CD4-positive, alpha-beta memory T cell (primary cell): Measurements from ENCODE around the gene KIF2A. TPM values are rescaled to one million over a fixed set of nuclear protein-coding genes. Genes with fewer than 3 reads are reported as not detected.

Source experiments
- CTCF ChIA-PET: fragments of 350-600 bp; sonication (Branson Sonifier 250); formaldehyde crosslinking; loops from one replicate; lab custom pipeline; 2021; ENCODE audit warnings: inconsistent platforms; ENCODE audit not compliant: partially characterized antibody; lab: Charles Lee
- POLR2A ChIA-PET: fragments of 350-600 bp; sonication (Branson Sonifier 250); formaldehyde crosslinking; loops from one replicate; lab custom pipeline; 2021; ENCODE audit not compliant: partially characterized antibody; lab: Charles Lee
- DNase-seq, 5 donors: peaks; one replicate each; pipeline versions ENCODE4 v3.0.0 to v3.0.0-alpha.2; 2020 to 2022; ENCODE audit warnings: mixed read lengths in 1 of 5
- H3K27ac ChIP-seq: one replicate; pipeline ENCODE4 v1.7.0; 2013; ENCODE audit warnings: low read depth, low read length
- H3K27me3 ChIP-seq: 2 replicates; pipeline ENCODE4 v1.7.0; 2013; ENCODE audit warnings: mild to moderate bottlenecking, low read length, moderate library complexity; ENCODE audit not compliant: insufficient read depth
- H3K36me3 ChIP-seq: 2 replicates; pipeline ENCODE4 v1.7.0; 2013; ENCODE audit warnings: mild to moderate bottlenecking, low read length, moderate library complexity; ENCODE audit not compliant: insufficient read depth
- H3K4me1 ChIP-seq: 2 replicates; pipeline ENCODE4 v1.7.0; 2013; ENCODE audit warnings: mild to moderate bottlenecking, low read length, moderate library complexity; ENCODE audit not compliant: insufficient read depth
- H3K4me3 ChIP-seq, 2 donors: one replicate each; pipeline ENCODE4 v1.7.0; 2013; ENCODE audit warnings: low read length in 2 of 2, mild to moderate bottlenecking in 1 of 2
- H3K9me3 ChIP-seq, 2 donors: one replicate each; pipeline ENCODE4 v1.7.0; 2013; ENCODE audit warnings: low read length in 2 of 2, control low read depth in 1 of 2; ENCODE audit not compliant: control insufficient read depth in 1 of 2
- H3K27ac Mint-ChIP-seq, 7 donors: one replicate each; pipeline ENCODE4 v1.8.0; 2020 to 2021; ENCODE audit warnings: mixed read lengths in 7 of 7, mild to moderate bottlenecking in 6 of 7, inconsistent platforms in 3 of 7, moderate library complexity in 3 of 7
- H3K27me3 Mint-ChIP-seq, 2 donors: one replicate each; pipeline ENCODE4 v1.8.0; 2020 to 2021; ENCODE audit warnings: mixed read lengths in 2 of 2
- H3K36me3 Mint-ChIP-seq, 2 donors: one replicate each; pipeline ENCODE4 v1.8.0; 2020 to 2021; ENCODE audit warnings: mixed read lengths in 2 of 2, inconsistent platforms in 1 of 2, mild to moderate bottlenecking in 1 of 2
- H3K4me1 Mint-ChIP-seq, 4 donors: one replicate each; pipeline ENCODE4 v1.8.0; 2020 to 2021; ENCODE audit warnings: mixed read lengths in 4 of 4, mild to moderate bottlenecking in 1 of 4
- H3K4me3 Mint-ChIP-seq, 8 donors: one replicate each; pipeline ENCODE4 v1.8.0; 2020 to 2021; ENCODE audit warnings: mixed read lengths in 8 of 8, mild to moderate bottlenecking in 7 of 8, moderate library complexity in 6 of 8, inconsistent platforms in 3 of 8
- H3K9me3 Mint-ChIP-seq, 8 donors: one replicate each; pipeline ENCODE4 v1.8.0; 2020 to 2021; ENCODE audit warnings: mixed read lengths in 8 of 8, mild to moderate bottlenecking in 5 of 8, inconsistent platforms in 3 of 8, moderate library complexity in 1 of 8
- intact Hi-C: fragments of 100-400 bp; cut with micrococcal nuclease; formaldehyde crosslinking; loops from one replicate; pipeline ENCODE4 v1.15.1; 2023
- polyA plus RNA-seq, 2 donors: library from polyadenylated mRNA; unstranded; fragments of 300-500 nt; fragmentation: Illumina TruSeq; gene quantifications; one replicate each; pipeline ENCODE4 v1.2.3, GENCODE V29; 2021
- total RNA-seq, 2 experiments: library from RNA; stranded (reverse); gene quantifications; one replicate each; pipeline ENCODE4 v1.2.3, GENCODE V29; 2021

The KIF2A gene
- total and polyA plus RNA-seq, 4 experiments from 2014 or later = 133 to 158 (median 154) TPM

GRCh38 chr5:62298118-62298517 lies 7.9 kb upstream of the KIF2A start:
- Mint-ChIP-seq H3K4me1 (peaks cover 37 to 75% (median 55%) of the 10 kb centered on the region in 4 donors), H3K9me3 (peaks cover 0 to 4% (median under 1%) of the 10 kb centered on the region in 8 donors), H3K36me3 (peaks cover 1 to 3% of the 10 kb centered on the region in 2 donors), H3K27me3 (no peaks in the 10 kb centered on the region), H3K27ac (peak overlapping the region; percentile 35 to 75 (median 52)), H3K4me3 (peak overlapping the region in 4 of 8 donors; percentile 24 to 80 (median 74))
- ChIA-PET POLR2A (interaction anchor here (1.2 to 4.7 kb wide), 4 partner anchors 7 to 29 kb away, joined by 3 to 40 read pairs (median 18); partner anchors contain the start of gene KIF2A), CTCF (interaction anchor here (1.0 to 1.8 kb wide), 4 partner anchors 10 to 74 kb away, joined by 3 to 8 read pairs (median 6); no protein-coding TSS in a partner anchor)
- Histone ChIP-seq H3K4me3 (no peak overlapping the region), H3K9me3 (no peaks in the 10 kb centered on the region), H3K27ac (no peak overlapping the region), H3K36me3 (no peaks in the 10 kb centered on the region), H3K4me1 (peaks cover 53% of the 10 kb centered on the region), H3K27me3 (no peaks in the 10 kb centered on the region)
- intact Hi-C loops = no loop called here
- no peak for DNase-seq

GRCh38 chr5:62299101-62299500 lies 6.9 kb upstream of the KIF2A start:
- H3K9me3 Mint-ChIP-seq = peaks cover 0 to 3% (median 0%) of the 10 kb centered on the region in 8 donors
- H3K27me3 ChIP-seq = no peaks in the 10 kb centered on the region
- H3K9me3 ChIP-seq = no peaks in the 10 kb centered on the region
- H3K27ac ChIP-seq = peak overlapping the region; percentile 14
- H3K4me1 Mint-ChIP-seq = peaks cover 36 to 65% (median 50%) of the 10 kb centered on the region in 4 donors
- peak overlapping the region; percentile 89 to 96 (median 94) for H3K27ac Mint-ChIP-seq
- no peaks in the 10 kb centered on the region for H3K36me3 ChIP-seq
- intact Hi-C loops = no loop called here
- CTCF ChIA-PET = interaction anchor here (1.5 to 1.8 kb wide), 4 partner anchors 8 to 56 kb away, joined by 3 to 9 read pairs (median 6); no protein-coding TSS in a partner anchor
- no peaks in the 10 kb centered on the region for H3K36me3 Mint-ChIP-seq
- H3K4me3 Mint-ChIP-seq = peak overlapping the region in 7 of 8 donors; percentile 43 to 84 (median 75)
- DNase-seq = peak in 1 of 5 donors; percentile 40
- no peak overlapping the region for H3K4me3 ChIP-seq
- POLR2A ChIA-PET = interaction anchor here (1.0 to 4.7 kb wide), 2 partner anchors 9 to 114 kb away, joined by 3 to 27 read pairs; partner anchors contain the start of gene IPO11
- peaks cover 53% of the 10 kb centered on the region for H3K4me1 ChIP-seq
- no peaks in the 10 kb centered on the region for H3K27me3 Mint-ChIP-seq

GRCh38 chr5:62299600-62299999 lies 6.4 kb upstream of the KIF2A start:
- H3K36me3 ChIP-seq = no peaks in the 10 kb centered on the region
- no peak overlapping the region for H3K4me3 ChIP-seq
- H3K27ac ChIP-seq = peak overlapping the region; percentile 14
- Mint-ChIP-seq H3K9me3 (peaks cover 0 to 3% (median 0%) of the 10 kb centered on the region in 8 donors), H3K36me3 (no peaks in the 10 kb centered on the region), H3K27ac (peak overlapping the region; percentile 89 to 96 (median 94)), H3K27me3 (no peaks in the 10 kb centered on the region), H3K4me3 (peak overlapping the region in 7 of 8 donors; percentile 61 to 84 (median 76)), H3K4me1 (peaks cover 36 to 61% (median 47%) of the 10 kb centered on the region in 4 donors)
- intact Hi-C loops = no loop called here
- peak; percentile 61 to 79 (median 70) for DNase-seq
- H3K27me3 ChIP-seq = no peaks in the 10 kb centered on the region
- no peaks in the 10 kb centered on the region for H3K9me3 ChIP-seq
- CTCF ChIA-PET = interaction anchor here (1.1 to 1.8 kb wide), 5 partner anchors 8 to 75 kb away, joined by 3 to 9 read pairs (median 5); no protein-coding TSS in a partner anchor
- POLR2A ChIA-PET = interaction anchor here (1.0 to 4.7 kb wide), 2 partner anchors 9 to 113 kb away, joined by 3 to 27 read pairs; partner anchors contain the start of gene IPO11
- peaks cover 55% of the 10 kb centered on the region for H3K4me1 ChIP-seq

- DNase-seq = no peak
- no peaks in the 10 kb centered on the region for H3K27me3 ChIP-seq
- Mint-ChIP-seq H3K4me3 (peak overlapping the region; percentile 86 to 93 (median 88)), H3K27me3 (no peaks in the 10 kb centered on the region), H3K36me3 (peaks cover 15 to 28% of the 10 kb centered on the region in 2 donors), H3K4me1 (peaks cover 34 to 57% (median 45%) of the 10 kb centered on the region in 4 donors), H3K27ac (peak overlapping the region; percentile 97 to 99 (median 98)), H3K9me3 (no peaks in the 10 kb centered on the region)
- H3K4me1 ChIP-seq = peaks cover 48% of the 10 kb centered on the region
- ChIA-PET CTCF (interaction anchor here (0.6 to 1.6 kb wide), 12 partner anchors 9 to 98 kb away, joined by 3 to 25 read pairs (median 4); partner anchors contain the start of gene DIMT1), POLR2A (interaction anchor here (1.0 to 3.1 kb wide), 24 partner anchors 9 to 974 kb away, joined by 3 to 42 read pairs (median 6); partner anchors contain the start of genes DIMT1, IPO11 and ZSWIM6)
- H3K4me3 ChIP-seq = peak overlapping the region; percentile 73 to 82
- H3K36me3 ChIP-seq = no peaks in the 10 kb centered on the region
- intact Hi-C loops = loop anchor here (1.0 to 5.0 kb wide), 2 partner anchors 13 to 48 kb away; no protein-coding TSS in a partner anchor
- H3K27ac ChIP-seq = peak overlapping the region; percentile 76
- H3K9me3 ChIP-seq = no peaks in the 10 kb centered on the region
Observed at GRCh38 chr5:62305358-62305714, 670 bp upstream of the KIF2A start.

GRCh38 chr5:62306323-62306895 lies 403 bp downstream of the KIF2A start:
- peak overlapping the region; percentile 76 for H3K27ac ChIP-seq
- Mint-ChIP-seq H3K27me3 (no peaks in the 10 kb centered on the region), H3K4me1 (peaks cover 44 to 63% (median 53%) of the 10 kb centered on the region in 4 donors), H3K4me3 (peak overlapping the region; percentile 97 to 100 (median 99)), H3K9me3 (no peaks in the 10 kb centered on the region), H3K36me3 (peaks cover 22 to 39% of the 10 kb centered on the region in 2 donors), H3K27ac (peak overlapping the region; percentile 91 to 100 (median 99))
- peaks cover 53% of the 10 kb centered on the region for H3K4me1 ChIP-seq
- intact Hi-C loops = loop anchor here (1.0 to 5.0 kb wide), 8 partner anchors 16 to 974 kb away; partner anchors contain the start of genes DIMT1, IPO11 and ZSWIM6
- POLR2A ChIA-PET = interaction anchor here (0.9 to 3.1 kb wide), 25 partner anchors 8 to 975 kb away, joined by 3 to 42 read pairs (median 5); partner anchors contain the start of genes DIMT1, IPO11 and ZSWIM6
- CTCF ChIA-PET = interaction anchor here (0.7 to 1.6 kb wide), 13 partner anchors 10 to 97 kb away, joined by 3 to 25 read pairs (median 4); partner anchors contain the start of gene DIMT1
- no peaks in the 10 kb centered on the region for H3K9me3 ChIP-seq
- H3K4me3 ChIP-seq = peak overlapping the region; percentile 26 to 73
- H3K36me3 ChIP-seq = no peaks in the 10 kb centered on the region
- no peaks in the 10 kb centered on the region for H3K27me3 ChIP-seq
- DNase-seq = no peak

- intact Hi-C loops = loop anchor here (1.0 to 5.0 kb wide), 9 partner anchors 9 to 974 kb away; partner anchors contain the start of genes DIMT1, IPO11 and ZSWIM6
Observed at GRCh38 chr5:62306896-62307689, 1.1 kb downstream of the KIF2A start.

More at GRCh38 chr5:62306896-62307689, 1.1 kb downstream of the KIF2A start:
- H3K9me3 ChIP-seq = no peaks in the 10 kb centered on the region
- peak overlapping the region; percentile 73 to 80 for H3K4me3 ChIP-seq
- H3K27me3 ChIP-seq = no peaks in the 10 kb centered on the region
- no peaks in the 10 kb centered on the region for H3K27me3 Mint-ChIP-seq
- peak overlapping the region; percentile 97 to 100 (median 99) for H3K27ac Mint-ChIP-seq
- H3K36me3 ChIP-seq = no peaks in the 10 kb centered on the region
- peak; percentile 59 to 75 (median 66) for DNase-seq
- H3K4me1 ChIP-seq = peaks cover 60% of the 10 kb centered on the region
- no peaks in the 10 kb centered on the region for H3K9me3 Mint-ChIP-seq
- ChIA-PET CTCF (interaction anchor here (0.9 to 3.7 kb wide), 15 partner anchors 9 to 86 kb away, joined by 3 to 36 read pairs (median 4); no protein-coding TSS in a partner anchor), POLR2A (interaction anchor here (0.6 to 2.8 kb wide), 9 partner anchors 9 to 102 kb away, joined by 3 to 27 read pairs (median 4); partner anchors contain the start of gene DIMT1)
- peak overlapping the region; percentile 76 for H3K27ac ChIP-seq
- peak overlapping the region; percentile 97 to 100 (median 99) for H3K4me3 Mint-ChIP-seq
- peaks cover 22 to 45% of the 10 kb centered on the region in 2 donors for H3K36me3 Mint-ChIP-seq
- H3K4me1 Mint-ChIP-seq = peaks cover 51 to 70% (median 60%) of the 10 kb centered on the region in 4 donors
